ENCODE data around the gene ASTN2.

Gene ASTN2

GRCh38 chr9:116555119-116555518, 859.7 kb downstream of the ASTN2 start:
- Histone ChIP-seq H3K4me3 (IDR thresholded peaks at IDR 0.05; ENCODE audit: insufficient read depth, low read depth, low read length) (no peak overlapping the region), H3K27ac (no peak overlapping the region), H3K36me3 (ENCODE audit: insufficient read depth) (no peaks in the 10 kb centered on the region), H3K79me2 (ENCODE audit: insufficient read depth, low read depth) (no peaks in the 10 kb centered on the region), H3K4me2 (no peak overlapping the region), H2AFZ (ENCODE audit: low read depth) (no peak overlapping the region), H3K4me1 (ENCODE audit: low read depth, poor library complexity, severe bottlenecking) (no peaks in the 10 kb centered on the region), H3K27me3 (ENCODE audit: insufficient read depth, low read depth) (no peaks in the 10 kb centered on the region), H3K9ac (no peak overlapping the region), H4K20me1 (ENCODE audit: insufficient read depth) (no peaks in the 10 kb centered on the region)
- TF ChIP-seq, protein P1, sequence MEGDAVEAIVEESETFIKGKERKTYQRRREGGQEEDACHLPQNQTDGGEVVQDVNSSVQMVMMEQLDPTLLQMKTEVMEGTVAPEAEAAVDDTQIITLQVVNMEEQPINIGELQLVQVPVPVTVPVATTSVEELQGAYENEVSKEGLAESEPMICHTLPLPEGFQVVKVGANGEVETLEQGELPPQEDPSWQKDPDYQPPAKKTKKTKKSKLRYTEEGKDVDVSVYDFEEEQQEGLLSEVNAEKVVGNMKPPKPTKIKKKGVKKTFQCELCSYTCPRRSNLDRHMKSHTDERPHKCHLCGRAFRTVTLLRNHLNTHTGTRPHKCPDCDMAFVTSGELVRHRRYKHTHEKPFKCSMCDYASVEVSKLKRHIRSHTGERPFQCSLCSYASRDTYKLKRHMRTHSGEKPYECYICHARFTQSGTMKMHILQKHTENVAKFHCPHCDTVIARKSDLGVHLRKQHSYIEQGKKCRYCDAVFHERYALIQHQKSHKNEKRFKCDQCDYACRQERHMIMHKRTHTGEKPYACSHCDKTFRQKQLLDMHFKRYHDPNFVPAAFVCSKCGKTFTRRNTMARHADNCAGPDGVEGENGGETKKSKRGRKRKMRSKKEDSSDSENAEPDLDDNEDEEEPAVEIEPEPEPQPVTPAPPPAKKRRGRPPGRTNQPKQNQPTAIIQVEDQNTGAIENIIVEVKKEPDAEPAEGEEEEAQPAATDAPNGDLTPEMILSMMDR (conservative IDR thresholded peaks at IDR 0.05; ENCODE audit: low read depth, low read length): no peak

- H3K27me3 ChIP-seq (ENCODE audit: insufficient read depth, low read depth): no peaks in the 10 kb centered on the region
- H2AFZ ChIP-seq (ENCODE audit: low read depth): no peak overlapping the region
- no peak overlapping the region for H3K4me2 ChIP-seq
- H3K27ac ChIP-seq: no peak overlapping the region
- no peaks in the 10 kb centered on the region for H4K20me1 ChIP-seq (ENCODE audit: insufficient read depth)
- no peaks in the 10 kb centered on the region for H3K36me3 ChIP-seq (ENCODE audit: insufficient read depth)
- H3K4me3 ChIP-seq (IDR thresholded peaks at IDR 0.05; ENCODE audit: insufficient read depth, low read depth, low read length): no peak overlapping the region
- H3K4me1 ChIP-seq (ENCODE audit: low read depth, poor library complexity, severe bottlenecking): peaks cover 7% of the 10 kb centered on the region
- no peaks in the 10 kb centered on the region for H3K79me2 ChIP-seq (ENCODE audit: insufficient read depth, low read depth)
- H3K9ac ChIP-seq: no peak overlapping the region
- TF ChIP-seq, protein P1 (conservative IDR thresholded peaks at IDR 0.05; ENCODE audit: low read depth, low read length): no peak
These were observed 864.0 kb downstream of the ASTN2 start for GRCh38 chr9:116550696-116551436.

GRCh38 chr9:116549786-116550660, 864.8 kb downstream of the ASTN2 start:
- Histone ChIP-seq H3K79me2 (ENCODE audit: insufficient read depth, low read depth) (no peaks in the 10 kb centered on the region), H3K4me3 (IDR thresholded peaks at IDR 0.05; ENCODE audit: insufficient read depth, low read depth, low read length) (no peak overlapping the region), H3K27me3 (ENCODE audit: insufficient read depth, low read depth) (no peaks in the 10 kb centered on the region), H3K36me3 (ENCODE audit: insufficient read depth) (no peaks in the 10 kb centered on the region), H3K4me2 (no peak overlapping the region), H2AFZ (ENCODE audit: low read depth) (no peak overlapping the region), H3K4me1 (ENCODE audit: low read depth, poor library complexity, severe bottlenecking) (peaks cover 7% of the 10 kb centered on the region), H3K27ac (no peak overlapping the region), H4K20me1 (ENCODE audit: insufficient read depth) (no peaks in the 10 kb centered on the region), H3K9ac (no peak overlapping the region)
- TF ChIP-seq, protein P1 (conservative IDR thresholded peaks at IDR 0.05; ENCODE audit: low read depth, low read length): no peak

GRCh38 chr9:116549061-116549664, 865.7 kb downstream of the ASTN2 start:
- H3K4me2 ChIP-seq: no peak overlapping the region
- no peak overlapping the region for H3K27ac ChIP-seq
- H2AFZ ChIP-seq (ENCODE audit: low read depth): no peak overlapping the region
- H3K9ac ChIP-seq: no peak overlapping the region
- H4K20me1 ChIP-seq (ENCODE audit: insufficient read depth): no peaks in the 10 kb centered on the region
- H3K4me1 ChIP-seq (ENCODE audit: low read depth, poor library complexity, severe bottlenecking): peaks cover 7% of the 10 kb centered on the region
- H3K36me3 ChIP-seq (ENCODE audit: insufficient read depth): no peaks in the 10 kb centered on the region
- H3K79me2 ChIP-seq (ENCODE audit: insufficient read depth, low read depth): no peaks in the 10 kb centered on the region
- no peak overlapping the region for H3K4me3 ChIP-seq (IDR thresholded peaks at IDR 0.05; ENCODE audit: insufficient read depth, low read depth, low read length)
- TF ChIP-seq, protein P1 (conservative IDR thresholded peaks at IDR 0.05; ENCODE audit: low read depth, low read length): no peak
- H3K27me3 ChIP-seq (ENCODE audit: insufficient read depth, low read depth): no peaks in the 10 kb centered on the region
